Dendritic cell treated with granulocyte-macrophage colony-stimulating factor and Interleukin-4, amounts not matched to agents 40 ng/mL and 50 ng/mL, for 4 days (primary cell): ENCODE data around the gene TSPAN9.

ENCODE experiments used
- H3K27ac Mint-ChIP-seq: one replicate; pipeline ENCODE4 v1.8.0; 2022; ENCODE audit warnings: mild to moderate bottlenecking, mixed read lengths
- H3K27me3 Mint-ChIP-seq: one replicate; pipeline ENCODE4 v1.8.0; 2022; ENCODE audit warnings: mild to moderate bottlenecking, mixed read lengths
- H3K36me3 Mint-ChIP-seq: one replicate; pipeline ENCODE4 v1.8.0; 2022; ENCODE audit warnings: low read depth, mixed read lengths
- H3K4me1 Mint-ChIP-seq: one replicate; pipeline ENCODE4 v1.8.0; 2022; ENCODE audit warnings: low read depth, mixed read lengths
- H3K4me3 Mint-ChIP-seq: one replicate; pipeline ENCODE4 v1.8.0; 2022; ENCODE audit warnings: mild to moderate bottlenecking, moderate library complexity, mixed read lengths
- H3K9me3 Mint-ChIP-seq: one replicate; pipeline ENCODE4 v1.8.0; 2022; ENCODE audit warnings: mixed read lengths
- intact Hi-C: fragments of 100-400 bp; cut with micrococcal nuclease; formaldehyde crosslinking; loops from one replicate; pipeline ENCODE4 v1.15.0; 2022

Gene TSPAN9

GRCh38 chr12:3231399-3231876 is 154.3 kb downstream of the TSPAN9 start:
- H3K27ac Mint-ChIP-seq: no peak overlapping the region
- H3K9me3 Mint-ChIP-seq: no peaks in the 10 kb centered on the region
- no peak overlapping the region for H3K4me3 Mint-ChIP-seq
- no peaks in the 10 kb centered on the region for H3K4me1 Mint-ChIP-seq
- intact Hi-C loops: no loop called here
- peaks cover 5% of the 10 kb centered on the region for H3K27me3 Mint-ChIP-seq
- H3K36me3 Mint-ChIP-seq: no peaks in the 10 kb centered on the region

- Mint-ChIP-seq H3K4me1 (no peaks in the 10 kb centered on the region), H3K4me3 (no peak overlapping the region), H3K27me3 (peaks cover 8% of the 10 kb centered on the region), H3K27ac (no peak overlapping the region), H3K36me3 (no peaks in the 10 kb centered on the region), H3K9me3 (no peaks in the 10 kb centered on the region)
- intact Hi-C loops: no loop called here
These were observed 156.6 kb downstream of the TSPAN9 start for GRCh38 chr12:3233797-3234196.

- Mint-ChIP-seq H3K36me3 (no peaks in the 10 kb centered on the region), H3K4me1 (no peaks in the 10 kb centered on the region), H3K27ac (no peak overlapping the region), H3K4me3 (no peak overlapping the region), H3K9me3 (no peaks in the 10 kb centered on the region), H3K27me3 (peaks cover 9% of the 10 kb centered on the region)
- intact Hi-C loops: no loop called here
These were observed 159.4 kb downstream of the TSPAN9 start for GRCh38 chr12:3236345-3237187.

- Mint-ChIP-seq H3K27ac (no peak overlapping the region), H3K4me3 (no peak overlapping the region), H3K27me3 (peaks cover 9% of the 10 kb centered on the region), H3K4me1 (no peaks in the 10 kb centered on the region), H3K36me3 (no peaks in the 10 kb centered on the region), H3K9me3 (no peaks in the 10 kb centered on the region)
- intact Hi-C loops: no loop called here
These were observed 161.0 kb downstream of the TSPAN9 start for GRCh38 chr12:3238196-3238595.

GRCh38 chr12:3241621-3242020 is 164.4 kb downstream of the TSPAN9 start:
- H3K36me3 Mint-ChIP-seq: no peaks in the 10 kb centered on the region
- H3K9me3 Mint-ChIP-seq: no peaks in the 10 kb centered on the region
- H3K27me3 Mint-ChIP-seq: peaks cover 3% of the 10 kb centered on the region
- H3K27ac Mint-ChIP-seq: no peak overlapping the region
- no peak overlapping the region for H3K4me3 Mint-ChIP-seq
- intact Hi-C loops: no loop called here
- H3K4me1 Mint-ChIP-seq: no peaks in the 10 kb centered on the region

- Mint-ChIP-seq H3K4me1 (no peaks in the 10 kb centered on the region), H3K36me3 (no peaks in the 10 kb centered on the region), H3K27me3 (peaks cover 1% of the 10 kb centered on the region), H3K4me3 (no peak overlapping the region), H3K9me3 (no peaks in the 10 kb centered on the region), H3K27ac (no peak overlapping the region)
- intact Hi-C loops: no loop called here
These were observed 165.2 kb downstream of the TSPAN9 start for GRCh38 chr12:3242199-3242863.

- Mint-ChIP-seq H3K4me3 (no peak overlapping the region), H3K4me1 (peaks cover 2% of the 10 kb centered on the region), H3K9me3 (no peaks in the 10 kb centered on the region), H3K27ac (no peak overlapping the region), H3K36me3 (no peaks in the 10 kb centered on the region), H3K27me3 (peaks cover 3% of the 10 kb centered on the region)
- intact Hi-C loops: no loop called here
These were observed 166.4 kb downstream of the TSPAN9 start for GRCh38 chr12:3243376-3244084.

- intact Hi-C loops: no loop called here
These were observed 167.1 kb downstream of the TSPAN9 start for GRCh38 chr12:3244219-3244750.

GRCh38 chr12:3246253-3246652 is 169.1 kb downstream of the TSPAN9 start:
- no peaks in the 10 kb centered on the region for H3K9me3 Mint-ChIP-seq
- H3K4me1 Mint-ChIP-seq: peaks cover 24% of the 10 kb centered on the region
- no peak overlapping the region for H3K27ac Mint-ChIP-seq
- H3K4me3 Mint-ChIP-seq: no peak overlapping the region
- peaks cover 7% of the 10 kb centered on the region for H3K27me3 Mint-ChIP-seq
- intact Hi-C loops: no loop called here
- H3K36me3 Mint-ChIP-seq: no peaks in the 10 kb centered on the region

More at GRCh38 chr12:3244219-3244750, 167.1 kb downstream of the TSPAN9 start:
- Mint-ChIP-seq H3K4me3 (no peak overlapping the region), H3K4me1 (peaks cover 10% of the 10 kb centered on the region), H3K27ac (no peak overlapping the region), H3K36me3 (no peaks in the 10 kb centered on the region), H3K27me3 (peaks cover 7% of the 10 kb centered on the region), H3K9me3 (no peaks in the 10 kb centered on the region)

GRCh38 chr12:3247077-3247476 is 169.9 kb downstream of the TSPAN9 start:
- Mint-ChIP-seq H3K36me3 (no peaks in the 10 kb centered on the region), H3K9me3 (no peaks in the 10 kb centered on the region), H3K4me3 (no peak overlapping the region), H3K4me1 (peaks cover 29% of the 10 kb centered on the region), H3K27me3 (peaks cover 7% of the 10 kb centered on the region), H3K27ac (no peak overlapping the region)
- intact Hi-C loops: no loop called here

- no peak overlapping the region for H3K4me3 Mint-ChIP-seq
- H3K27ac Mint-ChIP-seq: no peak overlapping the region
- no peaks in the 10 kb centered on the region for H3K36me3 Mint-ChIP-seq
- peaks cover 29% of the 10 kb centered on the region for H3K4me1 Mint-ChIP-seq
- peaks cover 7% of the 10 kb centered on the region for H3K27me3 Mint-ChIP-seq
- no peaks in the 10 kb centered on the region for H3K9me3 Mint-ChIP-seq
- intact Hi-C loops: no loop called here
These were observed 170.5 kb downstream of the TSPAN9 start for GRCh38 chr12:3247629-3248161.

GRCh38 chr12:3249081-3249800 is 172.1 kb downstream of the TSPAN9 start:
- no peaks in the 10 kb centered on the region for H3K9me3 Mint-ChIP-seq
- peaks cover 7% of the 10 kb centered on the region for H3K27me3 Mint-ChIP-seq
- intact Hi-C loops: no loop called here
- H3K36me3 Mint-ChIP-seq: no peaks in the 10 kb centered on the region
- H3K27ac Mint-ChIP-seq: no peak overlapping the region
- peaks cover 29% of the 10 kb centered on the region for H3K4me1 Mint-ChIP-seq
- H3K4me3 Mint-ChIP-seq: no peak overlapping the region

GRCh38 chr12:3250034-3250433 is 172.9 kb downstream of the TSPAN9 start:
- Mint-ChIP-seq H3K36me3 (no peaks in the 10 kb centered on the region), H3K27ac (no peak overlapping the region), H3K9me3 (no peaks in the 10 kb centered on the region), H3K27me3 (peaks cover 7% of the 10 kb centered on the region), H3K4me3 (no peak overlapping the region), H3K4me1 (peaks cover 29% of the 10 kb centered on the region)
- intact Hi-C loops: no loop called here
